GM10248 (cell line): Measurements from ENCODE around the gene ARHGEF3.
A peak's percentile ranks its signal among the peaks of the same experiment; 100 is the strongest.
"Not testable (repeated sequence)": the region's sequence is repeated elsewhere in the genome, so short reads cannot be mapped to it uniquely, and the experiment has no call there.

ENCODE experiments used
- CTCF ChIA-PET: fragments of 300-600 bp; sonication (Branson Sonifier 250); formaldehyde crosslinking; extraction: SDS; loops from one replicate; lab custom pipeline; 2021; ENCODE audit warnings: antibody characterized with exemption; lab: Yijun Ruan, JAX
- POLR2A ChIA-PET: fragments of 350-650 bp; sonication (Branson Sonifier 250); formaldehyde crosslinking; extraction: SDS; loops from one replicate; lab custom pipeline; 2020; ENCODE audit warnings: antibody characterized with exemption; lab: Yijun Ruan, JAX
- DNase-seq: peaks from one replicate; pipeline ENCODE4 v3.0.0; 2012; ENCODE audit errors: extremely low spot score
- CTCF ChIP-seq: IDR thresholded peaks from 2 replicates; pipeline ENCODE4 v1.5.1; 2012; ENCODE audit warnings: mild to moderate bottlenecking, low read depth; ENCODE audit errors: extremely low read depth, missing control alignments, control extremely low read depth

The ARHGEF3 gene

DNA sequence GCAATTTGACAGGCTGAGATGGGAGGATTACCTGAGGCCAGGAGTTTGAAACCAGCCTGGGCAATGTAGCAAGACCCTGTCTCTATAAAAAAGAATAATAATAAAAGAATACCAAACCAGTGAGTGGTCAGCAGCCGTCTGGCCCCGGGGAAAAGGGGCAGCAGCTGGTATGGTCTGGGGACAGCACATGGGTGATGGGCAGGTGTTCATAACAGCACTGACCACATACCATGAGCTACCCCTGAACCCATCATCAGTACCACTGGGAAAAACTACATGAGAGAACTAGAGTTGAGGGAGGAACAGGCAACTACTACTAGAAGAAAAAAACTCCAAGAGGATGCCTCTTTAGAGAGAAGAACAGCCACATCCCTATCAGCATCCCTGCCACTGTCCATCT, 40.7 kb downstream of the ARHGEF3 start:
- ChIA-PET CTCF (interaction anchor here (0.9 to 1.1 kb wide), 2 partner anchors 33 to 39 kb away, joined by 3 to 4 read pairs; no protein-coding TSS in a partner anchor), POLR2A (no interaction called here)
- DNase-seq: no peak
- TF ChIP-seq CTCF: no peak

DNA sequence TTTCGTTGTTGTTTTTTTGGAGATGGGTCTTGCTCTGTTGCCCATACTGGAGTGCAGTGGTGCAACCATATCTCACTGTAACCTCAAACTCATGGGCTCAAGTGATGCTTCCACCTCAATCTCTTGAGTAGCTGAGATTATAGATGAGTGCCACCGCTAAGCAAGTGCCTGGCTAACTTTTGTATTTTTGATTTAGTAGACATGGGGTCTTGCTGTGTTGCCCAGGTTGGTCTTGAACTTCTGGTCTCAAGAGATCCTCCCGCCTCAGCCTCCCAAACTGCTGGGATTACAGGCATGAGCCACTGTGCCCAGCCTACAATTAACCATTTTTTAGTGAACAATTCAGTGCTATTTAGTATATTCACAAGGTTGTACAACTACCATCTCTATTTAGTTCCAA, 42.2 kb downstream of the ARHGEF3 start:
- no peak for TF ChIP-seq CTCF
- ChIA-PET POLR2A (no interaction called here), CTCF (interaction anchor here (8.5 kb wide), 1 partner anchor 41 kb away, joined by 73 read pairs; the partner anchor contains the start of gene ARHGEF3)
- no peak for DNase-seq

- POLR2A ChIA-PET: interaction anchor here (0.6 kb wide), 2 partner anchors 10 to 34 kb away, joined by 3 to 6 read pairs; no protein-coding TSS in a partner anchor
Observed at GRCh38 chr3:56758539-56758981, 43.2 kb downstream of the ARHGEF3 start.

DNA sequence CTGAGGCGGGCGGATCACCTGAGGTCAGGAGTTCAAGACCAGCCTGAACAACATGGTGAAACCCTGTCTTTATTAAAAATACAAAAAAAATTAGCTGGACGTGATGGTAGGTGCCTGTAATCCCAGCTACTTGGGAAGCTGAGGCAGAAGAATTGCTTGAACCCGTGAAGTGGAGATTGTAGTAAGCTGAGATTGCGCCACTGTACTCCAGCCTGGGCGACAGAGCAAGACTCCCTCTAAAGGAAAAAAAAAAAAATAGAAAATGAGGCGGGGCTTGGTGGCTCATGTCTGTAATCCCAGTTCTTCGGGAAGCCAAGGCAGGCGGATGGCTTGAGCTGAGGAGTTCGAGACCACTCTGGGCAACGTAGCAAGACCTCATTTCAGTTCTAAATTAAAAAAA, 43.7 kb downstream of the ARHGEF3 start:
- DNase-seq, POLR2A ChIA-PET: not testable (repeated sequence)
- CTCF ChIA-PET: interaction anchor here (0.8 to 8.5 kb wide), 9 partner anchors 10 to 232 kb away, joined by 3 to 73 read pairs (median 4); partner anchors contain the start of gene ARHGEF3

More at GRCh38 chr3:56758539-56758981, 43.2 kb downstream of the ARHGEF3 start:
- peak; percentile 69 for DNase-seq
- TF ChIP-seq CTCF: no peak
- CTCF ChIA-PET: interaction anchor here (0.8 to 8.5 kb wide), 9 partner anchors 11 to 231 kb away, joined by 3 to 73 read pairs (median 4); partner anchors contain the start of gene ARHGEF3

- CTCF ChIA-PET: interaction anchor here (1.0 to 8.5 kb wide), 6 partner anchors 10 to 54 kb away, joined by 3 to 73 read pairs (median 6); partner anchors contain the start of gene ARHGEF3
- POLR2A ChIA-PET: interaction anchor here (0.9 kb wide), 1 partner anchor 46 kb away, joined by 3 read pairs; no protein-coding TSS in a partner anchor
- TF ChIP-seq CTCF: no peak
- peak; percentile 43 for DNase-seq
Observed at GRCh38 chr3:56754741-56755417, 46.9 kb downstream of the ARHGEF3 start.

DNA sequence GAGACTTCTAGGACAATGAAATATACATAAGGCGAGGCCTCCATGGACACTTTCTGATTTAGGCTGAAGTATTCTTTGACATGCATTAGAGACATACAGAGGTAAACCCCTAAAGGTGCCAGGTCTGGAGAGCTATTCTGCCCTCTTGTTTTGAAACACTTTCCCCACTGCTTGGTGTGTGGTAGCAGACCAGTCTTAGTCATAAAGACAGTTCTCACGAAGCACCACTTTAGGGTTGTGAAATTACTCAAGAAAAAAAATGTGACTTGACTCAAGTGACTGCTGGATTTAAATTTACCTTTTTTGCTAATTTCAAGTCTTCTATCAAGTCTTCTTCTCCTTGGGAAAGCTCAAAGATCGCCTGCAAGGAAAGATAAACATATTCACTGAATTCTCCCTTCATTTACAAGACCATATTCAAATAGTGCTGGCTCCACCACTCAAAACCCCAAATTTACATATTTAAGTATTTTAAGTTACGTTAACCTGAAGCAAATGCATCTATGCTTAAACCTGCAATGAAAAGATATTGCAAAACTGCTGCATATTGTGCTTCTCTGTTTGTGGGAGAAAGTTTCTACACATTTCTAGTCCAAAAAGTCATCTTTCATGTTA, 48.4 kb downstream of the ARHGEF3 start:
- ChIA-PET POLR2A (no interaction called here), CTCF (interaction anchor here (1.0 to 8.5 kb wide), 5 partner anchors 11 to 52 kb away, joined by 3 to 73 read pairs (median 4); partner anchors contain the start of gene ARHGEF3)
- TF ChIP-seq CTCF: no peak
- DNase-seq: peak; percentile 51
